HCT116 (cell line): ENCODE results near the gene FNDC3B. TPM values are rescaled to one million over a fixed set of nuclear protein-coding genes. Genes with fewer than 3 reads are reported as not detected.
"Not testable (repeated sequence)": the region's sequence is repeated elsewhere in the genome, so short reads cannot be mapped to it uniquely, and the experiment has no call there.

Experiments used
- ATAC-seq: fragments of 200-7000 bp; cut with Tn5 transposase; 2 replicates; pipeline ENCODE4 v1.9.1; 2020; ENCODE audit warnings: mild to moderate bottlenecking, moderate library complexity
- BruUV-seq: library from RNA; stranded (reverse); fragments of 400-500 nt; replicated peaks from 2 replicates; lab custom pipeline; 2021; lab: Mats Ljungman, UMichigan
- CTCF ChIA-PET: fragments of 300-600 bp; sonication (Branson Sonifier 250); formaldehyde crosslinking; loops from one replicate; lab custom pipeline; 2021; ENCODE audit warnings: antibody characterized with exemption; lab: Charles Lee
- POLR2A ChIA-PET: fragments of 300-600, 350-600 bp; sonication (Branson Sonifier 250); formaldehyde crosslinking; loops from one replicate; lab custom pipeline; 2021; ENCODE audit warnings: antibody characterized with exemption; lab: Charles Lee
- RAD21 ChIA-PET, 2 experiments: fragments of 300-600 bp; sonication (Branson Sonifier 250); formaldehyde crosslinking; loops; one replicate each; lab custom pipeline; 2023; ENCODE audit warnings: low total read pairs in 2 of 2; ENCODE audit not compliant: uncharacterized antibody in 2 of 2, unreplicated experiment in 2 of 2, low non-redundant PET in 1 of 2; lab: Charles Lee
- DNase-seq: peaks from one replicate; pipeline ENCODE4 v3.0.0-alpha.2; 2010; ENCODE audit warnings: low read depth, low spot score
- H2AFZ ChIP-seq: fragments of 200-600 bp; shearing (Covaris generic), sonication (generic); 2 replicates; pipeline ENCODE4 v1.6.1; 2017; ENCODE audit warnings: low read depth, mixed run types, mixed read lengths, antibody characterized with exemption, low read length; ENCODE audit not compliant: poor library complexity, severe bottlenecking
- H3K27ac ChIP-seq: 2 replicates; pipeline ENCODE4 v1.5.1; 2012; ENCODE audit warnings: low read depth, low read length
- H3K27me3 ChIP-seq: fragments of 200-600 bp; sonication (generic); 2 replicates; pipeline ENCODE4 v1.6.1; 2016; ENCODE audit warnings: mixed run types, low read length, mixed read lengths; ENCODE audit not compliant: insufficient read depth
- H3K36me3 ChIP-seq, 2 experiments: fragments of 200-500 bp in 1 of 2; fragments of 200-600 bp in 1 of 2; sonication (Bioruptor generic) in 1 of 2; sonication (generic) in 1 of 2; 2 replicates each; pipeline versions ENCODE4 v1.5.1 to v1.6.1; 2014 to 2016; ENCODE audit warnings: low read length in 2 of 2, inconsistent platforms in 1 of 2, mixed read lengths in 1 of 2, mixed run types in 1 of 2; ENCODE audit not compliant: insufficient read depth in 2 of 2, control insufficient read depth in 1 of 2
- H3K4me1 ChIP-seq, 2 experiments: fragments of 200-600 bp in 1 of 2; sonication (generic) in 1 of 2; 2 replicates each; pipeline versions ENCODE4 v1.5.1 to v1.6.1; 2012 to 2017; ENCODE audit warnings: low read length in 2 of 2, inconsistent platforms in 1 of 2, mild to moderate bottlenecking in 1 of 2, mixed read lengths in 1 of 2, mixed run types in 1 of 2, moderate library complexity in 1 of 2; ENCODE audit not compliant: insufficient read depth in 2 of 2, control insufficient read depth in 1 of 2
- H3K4me2 ChIP-seq: fragments of 200-600 bp; sonication (generic); 2 replicates; pipeline ENCODE4 v1.6.1; 2017; ENCODE audit warnings: mixed run types, low read length, mixed read lengths
- H3K4me3 ChIP-seq, 2 experiments: fragments of 200-600 bp in 1 of 2; sonication (generic) in 1 of 2; replicated peaks in 1 of 2; 2 replicates each; pipeline ENCODE4 v1.5.1; 2011 to 2016; ENCODE audit warnings: low read length in 2 of 2, control low read depth in 1 of 2, low read depth in 1 of 2, mild to moderate bottlenecking in 1 of 2, mixed read lengths in 1 of 2, mixed run types in 1 of 2
- H3K79me2 ChIP-seq: fragments of 200-600 bp; sonication (generic); 2 replicates; pipeline ENCODE4 v1.6.1; 2017; ENCODE audit warnings: mild to moderate bottlenecking, mixed run types, low read length, moderate library complexity, mixed read lengths; ENCODE audit not compliant: insufficient read depth
- H3K9ac ChIP-seq: fragments of 200-600 bp; sonication (generic); 2 replicates; pipeline ENCODE4 v1.6.1; 2016; ENCODE audit warnings: low read length, mixed read lengths
- H3K9me2 ChIP-seq: fragments of 200-600 bp; sonication (generic), shearing (Covaris generic); 2 replicates; pipeline ENCODE4 v1.6.1; 2017; ENCODE audit warnings: mixed run types, mild to moderate bottlenecking, moderate library complexity; ENCODE audit not compliant: insufficient read depth
- H3K9me3 ChIP-seq, 2 experiments: fragments of 200-500 bp in 1 of 2; fragments of 200-600 bp in 1 of 2; sonication (Bioruptor generic) in 1 of 2; sonication (generic) in 1 of 2; 2 replicates each; pipeline ENCODE4 v1.6.1; 2014 to 2017; ENCODE audit warnings: low read length in 2 of 2, mixed read lengths in 2 of 2, inconsistent platforms in 1 of 2, low read depth in 1 of 2, mild to moderate bottlenecking in 1 of 2, mixed run types in 1 of 2, moderate library complexity in 1 of 2; ENCODE audit not compliant: control insufficient read depth in 1 of 2, insufficient read depth in 1 of 2
- H4K20me1 ChIP-seq: fragments of 200-600 bp; sonication (generic), shearing (Covaris generic); 2 replicates; pipeline ENCODE4 v1.6.1; 2017; ENCODE audit warnings: mixed run types, mild to moderate bottlenecking, moderate library complexity; ENCODE audit not compliant: insufficient read depth
- EGR1 ChIP-seq: IDR thresholded peaks from 2 replicates; pipeline ENCODE4 v1.6.1; 2012; ENCODE audit warnings: low read depth
- EZH2phosphoT487 ChIP-seq: fragments of 200-600 bp; IDR thresholded peaks from 2 replicates; pipeline ENCODE4 v1.6.1; 2018; ENCODE audit warnings: antibody characterized with exemption, borderline replicate concordance
- JUND ChIP-seq: IDR thresholded peaks from 2 replicates; pipeline ENCODE4 v1.6.1; 2012
- MAX ChIP-seq: IDR thresholded peaks from 2 replicates; pipeline ENCODE4 v1.6.1; 2012
- SP1 ChIP-seq: IDR thresholded peaks from 2 replicates; pipeline ENCODE4 v1.6.1; 2012; ENCODE audit warnings: low read depth
- TCF7L2 ChIP-seq: IDR thresholded peaks from 2 replicates; pipeline ENCODE4 v1.7.0; 2011; ENCODE audit warnings: borderline replicate concordance, inconsistent platforms; ENCODE audit not compliant: insufficient read depth, insufficient read length; ENCODE audit errors: extremely low read depth
- intact Hi-C: fragments of 100-400 bp; cut with micrococcal nuclease; formaldehyde crosslinking; loops from 2 replicates; pipeline ENCODE4 v1.10.0; 2022
- total RNA-seq: library from RNA; stranded (reverse); gene quantifications from one replicate; pipeline ENCODE4 v1.2.1, GENCODE V29; 2021; ENCODE audit not compliant: unreplicated experiment

Gene FNDC3B
- total RNA-seq, 1 experiment from 2014 or later, result 45.7 TPM

- TF ChIP-seq TCF7L2, result peak; percentile 20
- TF ChIP-seq SP1, result peak; percentile 77
- TF ChIP-seq EGR1, result peak; percentile 55
- no peak for TF ChIP-seq EZH2phosphoT487
- no peak for TF ChIP-seq JUND
- TF ChIP-seq MAX, result peak; percentile 83
These were observed at the start of gene FNDC3B (continued) for GRCh38 chr3:172039436-172040077.

DNA sequence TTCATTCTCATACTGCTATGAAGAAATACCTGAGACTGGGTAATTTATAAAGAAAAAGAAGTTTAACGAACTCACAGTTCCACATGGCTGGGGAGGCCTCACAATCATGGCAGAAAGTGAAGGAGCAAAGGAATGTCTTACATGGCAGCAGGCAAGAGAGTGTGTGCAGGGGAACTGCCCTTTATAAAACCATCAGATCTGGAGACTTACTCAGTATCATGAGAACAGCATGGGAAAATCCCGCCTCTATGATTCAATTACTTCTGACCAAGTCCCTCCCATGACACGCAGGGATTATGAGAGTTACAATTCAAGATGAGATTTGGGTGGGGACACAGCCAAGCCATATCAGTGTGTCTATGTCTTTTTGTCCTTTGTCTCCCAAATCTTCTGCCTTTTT lies 49.1 kb upstream of the FNDC3B start:
- BruUV-seq, H2AFZ ChIP-seq, intact Hi-C loops, H3K27ac ChIP-seq, POLR2A ChIA-PET, CTCF ChIA-PET, H3K4me3 ChIP-seq, ATAC-seq, RAD21 ChIA-PET, H3K4me1 ChIP-seq, DNase-seq, H3K36me3 ChIP-seq, H3K4me2 ChIP-seq, H3K27me3 ChIP-seq, H3K79me2 ChIP-seq, H4K20me1 ChIP-seq, H3K9me2 ChIP-seq, H3K9ac ChIP-seq, H3K9me3 ChIP-seq: not testable (repeated sequence)

DNA sequence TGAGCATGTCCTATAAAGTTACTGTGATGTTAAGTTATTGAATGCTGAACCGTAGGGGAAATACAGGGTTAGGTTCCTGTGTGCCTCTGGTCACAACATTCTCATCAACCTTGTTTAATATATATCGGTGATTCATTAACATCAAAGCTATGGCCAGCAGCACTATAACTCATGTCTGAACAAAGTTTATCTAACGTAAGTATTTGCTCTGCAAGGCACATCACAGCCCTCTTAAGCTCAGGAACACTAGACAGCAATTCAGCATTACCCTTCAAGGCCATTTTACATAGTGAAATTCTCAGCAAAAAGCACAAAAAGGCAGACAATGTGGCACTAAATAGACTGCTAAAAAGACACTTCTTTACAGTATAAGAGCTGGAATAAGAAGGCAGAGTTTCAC lies 48.2 kb upstream of the FNDC3B start:
- no peak overlapping the region for H3K4me2 ChIP-seq
- intact Hi-C loops, result no loop called here
- H3K27ac ChIP-seq, result no peak overlapping the region
- H3K4me1 ChIP-seq, result no peaks in the 10 kb centered on the region
- no peaks in the 10 kb centered on the region for H3K36me3 ChIP-seq
- ChIA-PET CTCF (no interaction called here), POLR2A (no interaction called here)
- H3K79me2 ChIP-seq, result no peaks in the 10 kb centered on the region
- H2AFZ ChIP-seq, result no peak overlapping the region
- no TSS peak for BruUV-seq
- no peaks in the 10 kb centered on the region for H3K27me3 ChIP-seq
- H3K4me3 ChIP-seq, result no peak overlapping the region
- no peaks in the 10 kb centered on the region for H4K20me1 ChIP-seq
- no peaks in the 10 kb centered on the region for H3K9me3 ChIP-seq
- no peak for TF ChIP-seq JUND
- TF ChIP-seq, all 23 proteins: peak for 0
- RAD21 ChIA-PET, result no interaction called here
- DNase-seq, result no peak
- H3K9me2 ChIP-seq, result no peaks in the 10 kb centered on the region
- no peak for ATAC-seq
- no peak overlapping the region for H3K9ac ChIP-seq
